Neuronal stem cell (in vitro differentiated cells): ENCODE measurements around the gene RNU1-3.
"Not testable (repeated sequence)": the region's sequence is repeated elsewhere in the genome, so short reads cannot be mapped to it uniquely, and the experiment has no call there.

Experiments
- DNase-seq: peaks from one replicate; pipeline ENCODE4 v3.0.0-alpha.2; 2013; ENCODE audit warnings: low spot score
- H2AFZ ChIP-seq: one replicate; pipeline ENCODE4 v1.6.1; 2013; ENCODE audit warnings: mild to moderate bottlenecking, low read length, inconsistent platforms
- H2AK5ac ChIP-seq: 2 replicates; pipeline ENCODE4 v1.6.1; 2013; ENCODE audit warnings: low read depth, mild to moderate bottlenecking, inconsistent platforms, low read length, moderate library complexity, mixed read lengths
- H2BK120ac ChIP-seq: 2 replicates; pipeline ENCODE4 v1.6.1; 2013; ENCODE audit warnings: low read depth, mild to moderate bottlenecking, inconsistent platforms, low read length, moderate library complexity, mixed read lengths
- H2BK12ac ChIP-seq: one replicate; pipeline ENCODE4 v1.6.1; 2013; ENCODE audit warnings: low read length, inconsistent platforms
- H2BK15ac ChIP-seq: 2 replicates; pipeline ENCODE4 v1.6.1; 2013; ENCODE audit warnings: mild to moderate bottlenecking, low read length, inconsistent platforms, mixed read lengths
- H2BK5ac ChIP-seq: one replicate; pipeline ENCODE4 v1.6.1; 2013; ENCODE audit warnings: inconsistent platforms, mild to moderate bottlenecking, low read length, moderate library complexity
- H3K14ac ChIP-seq: one replicate; pipeline ENCODE4 v1.6.1; 2013; ENCODE audit warnings: low read length, inconsistent platforms
- H3K18ac ChIP-seq: 2 replicates; pipeline ENCODE4 v1.6.1; 2013; ENCODE audit warnings: low read length, inconsistent platforms
- H3K23ac ChIP-seq: 2 replicates; pipeline ENCODE4 v1.6.1; 2013; ENCODE audit warnings: low read depth, mild to moderate bottlenecking, mixed read lengths, low read length, inconsistent platforms; ENCODE audit not compliant: poor library complexity
- H3K27ac ChIP-seq: replicated peaks from 3 replicates; pipeline ENCODE4 v1.5.1; 2013; ENCODE audit warnings: low read length, inconsistent platforms
- H3K27me3 ChIP-seq, 3 experiments: 2 replicates each; pipeline ENCODE4 v1.6.1; 2013; ENCODE audit warnings: low read length in 3 of 3, mild to moderate bottlenecking in 2 of 3, inconsistent platforms in 1 of 3, low read depth in 1 of 3, mixed read lengths in 1 of 3, moderate library complexity in 1 of 3; ENCODE audit not compliant: control insufficient read depth in 3 of 3, insufficient read depth in 3 of 3
- H3K36me3 ChIP-seq, 2 donors: replicated peaks in 1 of 2; 2 replicates each; pipeline ENCODE4 v1.6.1; 2013; ENCODE audit warnings: low read length in 2 of 2; ENCODE audit not compliant: control insufficient read depth in 2 of 2, insufficient read depth in 2 of 2
- H3K4ac ChIP-seq: 2 replicates; pipeline ENCODE4 v1.6.1; 2013; ENCODE audit warnings: inconsistent platforms, mild to moderate bottlenecking, low read length, moderate library complexity
- H3K4me1 ChIP-seq, 2 donors: 1 replicate in 1 of 2; 2 replicates in 1 of 2; pipeline ENCODE4 v1.6.1; 2013; ENCODE audit warnings: low read length in 2 of 2, low read depth in 1 of 2; ENCODE audit not compliant: control insufficient read depth in 2 of 2, insufficient read depth in 1 of 2
- H3K4me2 ChIP-seq: one replicate; pipeline ENCODE4 v1.6.1; 2013; ENCODE audit warnings: mild to moderate bottlenecking, low read length, inconsistent platforms; ENCODE audit not compliant: insufficient read depth, poor library complexity, severe bottlenecking
- H3K4me3 ChIP-seq, 2 donors: 2 replicates each; pipeline ENCODE4 v1.5.1; 2013; ENCODE audit warnings: low read length in 2 of 2, mild to moderate bottlenecking in 2 of 2, inconsistent platforms in 1 of 2, moderate library complexity in 1 of 2
- H3K79me1 ChIP-seq: one replicate; pipeline ENCODE4 v1.6.1; 2013; ENCODE audit warnings: low read depth, mild to moderate bottlenecking, inconsistent platforms, low read length, moderate library complexity
- H3K9ac ChIP-seq: one replicate; pipeline ENCODE4 v1.6.1; 2013; ENCODE audit warnings: mild to moderate bottlenecking, low read depth, low read length, inconsistent platforms; ENCODE audit not compliant: poor library complexity
- H3K9me3 ChIP-seq, 2 donors: replicated peaks in 1 of 2; 2 replicates each; pipeline versions ENCODE3 to v1.6.1; 2013; ENCODE audit warnings: low read length in 2 of 2, mild to moderate bottlenecking in 2 of 2, inconsistent platforms in 1 of 2, low read depth in 1 of 2, mixed read lengths in 1 of 2, moderate library complexity in 1 of 2; ENCODE audit not compliant: control insufficient read depth in 2 of 2, insufficient read depth in 1 of 2
- H4K8ac ChIP-seq: one replicate; pipeline ENCODE4 v1.6.1; 2013; ENCODE audit warnings: low read depth, mild to moderate bottlenecking, inconsistent platforms, low read length, moderate library complexity
- H4K91ac ChIP-seq: one replicate; pipeline ENCODE4 v1.6.1; 2013; ENCODE audit warnings: low read length, low read depth, mild to moderate bottlenecking, inconsistent platforms; ENCODE audit not compliant: poor library complexity
- WGBS, 2 donors: extraction: QIAGEN DNeasy Blood & Tissue Kit; methylation state at CpG; one replicate each; pipeline ENCODE4 v1.1.7; 2013; ENCODE audit warnings: missing lambda C conversion rate in 2 of 2, mixed read lengths in 1 of 2; ENCODE audit not compliant: insufficient read length in 2 of 2, insufficient replicate concordance in 1 of 2; ENCODE audit errors: extremely low coverage in 2 of 2; 5-methylcytosine and 5-hydroxymethylcytosine counted together

The RNU1-3 gene

GRCh38 chr1:16707130-16708093 is 40.7 kb upstream of the RNU1-3 start:
- not testable (repeated sequence) for H3K23ac ChIP-seq, H3K36me3 ChIP-seq, H3K79me1 ChIP-seq, H2BK12ac ChIP-seq, H2AK5ac ChIP-seq, H3K4me1 ChIP-seq, H2BK5ac ChIP-seq, H3K27me3 ChIP-seq, DNase-seq, H2BK15ac ChIP-seq, H3K9me3 ChIP-seq, H2AFZ ChIP-seq, H2BK120ac ChIP-seq, H4K8ac ChIP-seq, H3K4ac ChIP-seq, H3K27ac ChIP-seq, H4K91ac ChIP-seq
- H3K14ac ChIP-seq: peak overlapping the region; percentile 56
- H3K9ac ChIP-seq: peak overlapping the region; percentile 77
- H3K4me3 ChIP-seq: peak overlapping the region in 1 of 2 donors; percentile 74
- H3K18ac ChIP-seq: peak overlapping the region; percentile 91
- no CpG with 5 or more reads among the region's 99 CpGs for WGBS, 2 donors
- H3K4me2 ChIP-seq: peak overlapping the region; percentile 33

GRCh38 chr1:16706302-16706701 is 39.6 kb upstream of the RNU1-3 start:
- not testable (repeated sequence) for H4K91ac ChIP-seq, H3K14ac ChIP-seq, H3K23ac ChIP-seq, H2BK120ac ChIP-seq, H4K8ac ChIP-seq, H2BK12ac ChIP-seq, H2BK5ac ChIP-seq, H3K4me3 ChIP-seq, H3K27me3 ChIP-seq, H3K18ac ChIP-seq, H2AFZ ChIP-seq, H3K9ac ChIP-seq, H3K79me1 ChIP-seq, H3K4ac ChIP-seq, H3K4me1 ChIP-seq, H3K27ac ChIP-seq, H2BK15ac ChIP-seq, H2AK5ac ChIP-seq, H3K36me3 ChIP-seq, H3K9me3 ChIP-seq, DNase-seq, H3K4me2 ChIP-seq
- no CpG with 5 or more reads among the region's 6 CpGs for WGBS, 2 donors

- H3K14ac ChIP-seq, H3K27me3 ChIP-seq, H2BK15ac ChIP-seq, H3K27ac ChIP-seq, H2BK120ac ChIP-seq, H3K4me1 ChIP-seq, H2AFZ ChIP-seq, H3K9me3 ChIP-seq, H3K18ac ChIP-seq, H3K4me3 ChIP-seq, H4K91ac ChIP-seq, H3K23ac ChIP-seq, H4K8ac ChIP-seq, H3K36me3 ChIP-seq, DNase-seq, H3K79me1 ChIP-seq, H2BK5ac ChIP-seq, H3K4me2 ChIP-seq, H2BK12ac ChIP-seq, H3K4ac ChIP-seq, H3K9ac ChIP-seq, H2AK5ac ChIP-seq: not testable (repeated sequence)
- WGBS, 2 donors: no CpG with 5 or more reads among the region's 16 CpGs
These were observed 37.9 kb upstream of the RNU1-3 start for GRCh38 chr1:16704502-16705100.

GRCh38 chr1:16704076-16704475 is 37.3 kb upstream of the RNU1-3 start:
- H2BK120ac ChIP-seq, H3K79me1 ChIP-seq, H2AK5ac ChIP-seq, H3K4me3 ChIP-seq, H2BK5ac ChIP-seq, H3K27me3 ChIP-seq, H3K4ac ChIP-seq, H3K4me2 ChIP-seq, H2BK12ac ChIP-seq, H3K27ac ChIP-seq, H3K23ac ChIP-seq, H3K14ac ChIP-seq, H3K18ac ChIP-seq, H2AFZ ChIP-seq, H4K8ac ChIP-seq, H2BK15ac ChIP-seq, H3K9ac ChIP-seq, DNase-seq, H3K9me3 ChIP-seq, H3K36me3 ChIP-seq, H3K4me1 ChIP-seq, H4K91ac ChIP-seq: not testable (repeated sequence)
- no CpG with 5 or more reads among the region's 13 CpGs for WGBS, 2 donors
